ENCODE data around the gene IRGQ. TPM values are rescaled to one million over a fixed set of nuclear protein-coding genes. Genes with fewer than 3 reads are reported as not detected.

IRGQ gene
- total and polyA plus RNA-seq, 2 donors from 2014 or later: 9.5 to 24.2 TPM

- FAIRE-seq (no peak), DNase-seq (no peak)
- Histone ChIP-seq H3K36me3 (ENCODE audit: control insufficient read depth in 2 of 3, insufficient read depth in 3 of 3, low read length in 3 of 3) (peaks cover 0 to 10% (median 7%) of the 10 kb centered on the region in 3 donors), H3K9me3 (ENCODE audit: control insufficient read depth in 2 of 3, insufficient read depth in 1 of 3, low read length in 3 of 3) (no peaks in the 10 kb centered on the region), H3K27ac (ENCODE audit: low read depth in 2 of 2, low read length in 2 of 2) (no peak overlapping the region), H3K4me3 (ENCODE audit: low read length in 3 of 3) (peak overlapping the region; percentile 25 to 91 (median 86)), H3K27me3 (ENCODE audit: control insufficient read depth, insufficient read depth, low read length) (no peaks in the 10 kb centered on the region), H3K9ac (ENCODE audit: low read length in 3 of 3) (peak overlapping the region in 1 of 3 donors; percentile 92), H3K4me1 (ENCODE audit: control insufficient read depth in 2 of 3, insufficient read depth in 2 of 3, low read depth in 1 of 3, low read length in 3 of 3) (peaks cover 3 to 28% (median 23%) of the 10 kb centered on the region in 3 donors)
- TF ChIP-seq CTCF (IDR thresholded peaks at IDR 0.05; ENCODE audit: borderline replicate concordance, extremely low read depth, insufficient read depth): no peak
- intact Hi-C loops (cut with DNase I): no loop called here
Measured at GRCh38 chr19:43594081-43594697, 1.7 kb downstream of the IRGQ start.

- H3K9ac ChIP-seq (ENCODE audit: low read length in 3 of 3): no peak overlapping the region
- H3K27me3 ChIP-seq (ENCODE audit: control insufficient read depth, insufficient read depth, low read length): no peaks in the 10 kb centered on the region
- peaks cover 3 to 25% (median 16%) of the 10 kb centered on the region in 3 donors for H3K4me1 ChIP-seq (ENCODE audit: control insufficient read depth in 2 of 3, insufficient read depth in 2 of 3, low read depth in 1 of 3, low read length in 3 of 3)
- H3K36me3 ChIP-seq (ENCODE audit: control insufficient read depth in 2 of 3, insufficient read depth in 3 of 3, low read length in 3 of 3): peaks cover 0 to 15% (median 12%) of the 10 kb centered on the region in 3 donors
- intact Hi-C loops (cut with DNase I): no loop called here
- no peak for DNase-seq
- H3K4me3 ChIP-seq (ENCODE audit: low read length in 3 of 3): no peak overlapping the region
- no peak for TF ChIP-seq CTCF (IDR thresholded peaks at IDR 0.05; ENCODE audit: borderline replicate concordance, extremely low read depth, insufficient read depth)
- no peak overlapping the region for H3K27ac ChIP-seq (ENCODE audit: low read depth in 2 of 2, low read length in 2 of 2)
- no peak for FAIRE-seq
- H3K9me3 ChIP-seq (ENCODE audit: control insufficient read depth in 2 of 3, insufficient read depth in 1 of 3, low read length in 3 of 3): no peaks in the 10 kb centered on the region
Measured at GRCh38 chr19:43592800-43593350, 3.1 kb downstream of the IRGQ start.

- Histone ChIP-seq H3K27me3 (ENCODE audit: control insufficient read depth, insufficient read depth, low read length) (no peaks in the 10 kb centered on the region), H3K4me1 (ENCODE audit: control insufficient read depth in 2 of 3, insufficient read depth in 2 of 3, low read depth in 1 of 3, low read length in 3 of 3) (peaks cover 0 to 18% (median 9%) of the 10 kb centered on the region in 3 donors), H3K9ac (ENCODE audit: low read length in 3 of 3) (no peak overlapping the region), H3K4me3 (ENCODE audit: low read length in 3 of 3) (no peak overlapping the region), H3K9me3 (ENCODE audit: control insufficient read depth in 2 of 3, insufficient read depth in 1 of 3, low read length in 3 of 3) (no peaks in the 10 kb centered on the region), H3K36me3 (ENCODE audit: control insufficient read depth in 2 of 3, insufficient read depth in 3 of 3, low read length in 3 of 3) (peaks cover 0 to 15% (median 12%) of the 10 kb centered on the region in 3 donors), H3K27ac (ENCODE audit: low read depth in 2 of 2, low read length in 2 of 2) (no peak overlapping the region)
- DNase-seq: peak in 1 of 5 donors; percentile 73
- intact Hi-C loops (cut with DNase I): no loop called here
- FAIRE-seq: no peak
- no peak for TF ChIP-seq CTCF (IDR thresholded peaks at IDR 0.05; ENCODE audit: borderline replicate concordance, extremely low read depth, insufficient read depth)
Measured at GRCh38 chr19:43591904-43592772, 3.8 kb downstream of the IRGQ start.

Measured in kidney (tissue), 14 donors.